HEK293 (cell line): ENCODE measurements around the gene ADCY1.
A peak's percentile ranks its signal among the peaks of the same experiment; 100 is the strongest.

Experiments
- CTCF ChIA-PET: fragments of 350-600 bp; formaldehyde crosslinking; extraction: SDS; loops from one replicate; lab custom pipeline; 2021; ENCODE audit warnings: antibody characterized with exemption; lab: Yijun Ruan, JAX
- POLR2A ChIA-PET: fragments of 300-600 bp; formaldehyde crosslinking; extraction: SDS; loops from one replicate; lab custom pipeline; 2020; ENCODE audit warnings: antibody characterized with exemption, inconsistent platforms; lab: Yijun Ruan, JAX
- H3K27ac ChIP-seq: fragments of 200-500 bp; sonication (Bioruptor generic); 2 replicates; pipeline ENCODE4 v1.5.1; 2014; ENCODE audit warnings: low read depth, low read length, control low read depth, inconsistent platforms; ENCODE audit errors: extremely low read depth
- H3K36me3 ChIP-seq, 2 experiments: fragments of 200-500 bp in 1 of 2; sonication (Bioruptor generic) in 1 of 2; 1 replicate in 1 of 2; 2 replicates in 1 of 2; pipeline ENCODE4 v1.5.1; 2014 to 2017; ENCODE audit warnings: inconsistent platforms in 2 of 2, low read length in 2 of 2; ENCODE audit not compliant: control insufficient read depth in 2 of 2, insufficient read depth in 1 of 2
- H3K4me1 ChIP-seq: fragments of 200-500 bp; sonication (Bioruptor generic); 2 replicates; pipeline ENCODE4 v1.5.1; 2014; ENCODE audit warnings: mild to moderate bottlenecking, low read length, inconsistent platforms; ENCODE audit not compliant: control insufficient read depth, insufficient read depth
- H3K4me3 ChIP-seq: 2 replicates; pipeline ENCODE4 v1.5.1; 2011; ENCODE audit warnings: low read depth, mild to moderate bottlenecking, control low read depth, low read length, moderate library complexity
- H3K9me3 ChIP-seq: fragments of 200-500 bp; sonication (Bioruptor generic); 2 replicates; pipeline ENCODE4 v1.5.1; 2014; ENCODE audit warnings: low read depth, low read length, inconsistent platforms; ENCODE audit not compliant: control insufficient read depth, insufficient read depth
- ATF2 ChIP-seq: fragments of 450-650 bp; formaldehyde crosslinking; IDR thresholded peaks from 2 replicates; pipeline ENCODE4 v1.5.1; 2016; ENCODE audit warnings: missing biosample characterization, missing genetic modification characterization, low read depth
- EGR2 ChIP-seq: fragments of 450-650 bp; formaldehyde crosslinking; IDR thresholded peaks from 2 replicates; pipeline ENCODE4 v1.5.1; 2016; ENCODE audit warnings: low read depth, missing biosample characterization, missing genetic modification characterization
- KLF16 ChIP-seq: fragments of 450-650 bp; formaldehyde crosslinking; IDR thresholded peaks from 2 replicates; pipeline ENCODE4 v1.5.1; 2017; ENCODE audit warnings: missing biosample characterization, missing genetic modification characterization
- SP2 ChIP-seq: fragments of 450-650 bp; formaldehyde crosslinking; IDR thresholded peaks from 2 replicates; pipeline ENCODE4 v1.5.1; 2016; ENCODE audit warnings: missing biosample characterization, missing genetic modification characterization
- ZBTB17 ChIP-seq: fragments of 450-650 bp; formaldehyde crosslinking; IDR thresholded peaks from 2 replicates; pipeline ENCODE4 v1.5.1; 2016; ENCODE audit warnings: missing biosample characterization, missing genetic modification characterization
- ZFHX2 ChIP-seq: fragments of 450-650 bp; formaldehyde crosslinking; conservative IDR thresholded peaks from 2 replicates; pipeline ENCODE4 v1.5.1; 2016; ENCODE audit warnings: missing biosample characterization, missing genetic modification characterization
- ZIC2 ChIP-seq: fragments of 450-650 bp; formaldehyde crosslinking; IDR thresholded peaks from 2 replicates; pipeline ENCODE4 v1.5.1; 2016; ENCODE audit warnings: missing biosample characterization, missing genetic modification characterization
- ZNF10 ChIP-seq: fragments of 450-650 bp; formaldehyde crosslinking; IDR thresholded peaks from 2 replicates; pipeline ENCODE4 v1.5.1; 2017; ENCODE audit warnings: missing biosample characterization, missing genetic modification characterization
- ZNF138 ChIP-seq: fragments of 450-650 bp; formaldehyde crosslinking; IDR thresholded peaks from 2 replicates; pipeline ENCODE4 v1.5.1; 2016; ENCODE audit warnings: missing biosample characterization, missing genetic modification characterization, borderline replicate concordance
- ZNF140 ChIP-seq: fragments of 450-650 bp; formaldehyde crosslinking; IDR thresholded peaks from 2 replicates; pipeline ENCODE4 v1.5.1; 2016; ENCODE audit warnings: missing biosample characterization, missing genetic modification characterization
- ZNF148 ChIP-seq: fragments of 450-650 bp; formaldehyde crosslinking; IDR thresholded peaks from 2 replicates; pipeline ENCODE4 v1.5.0; 2017; ENCODE audit warnings: missing biosample characterization, missing genetic modification characterization, borderline replicate concordance
- ZNF155 ChIP-seq: fragments of 450-650 bp; formaldehyde crosslinking; IDR thresholded peaks from 2 replicates; pipeline ENCODE4 v1.5.1; 2016; ENCODE audit warnings: missing biosample characterization, missing genetic modification characterization
- ZNF184 ChIP-seq: fragments of 450-650 bp; IDR thresholded peaks from 2 replicates; pipeline ENCODE4 v1.5.1; 2018; ENCODE audit warnings: missing biosample characterization, mild to moderate bottlenecking, missing genetic modification characterization
- ZNF214 ChIP-seq: fragments of 450-650 bp; formaldehyde crosslinking; IDR thresholded peaks from 2 replicates; pipeline ENCODE4 v1.5.1; 2017; ENCODE audit warnings: missing biosample characterization, mild to moderate bottlenecking, missing genetic modification characterization, borderline replicate concordance
- ZNF404 ChIP-seq: fragments of 450-650 bp; formaldehyde crosslinking; IDR thresholded peaks from 2 replicates; pipeline ENCODE4 v1.5.1; 2017; ENCODE audit warnings: missing biosample characterization, missing genetic modification characterization
- ZNF521 ChIP-seq: fragments of 450-650 bp; formaldehyde crosslinking; IDR thresholded peaks from 2 replicates; pipeline ENCODE4 v1.5.1; 2017; ENCODE audit warnings: missing biosample characterization, mild to moderate bottlenecking, missing genetic modification characterization
- ZNF558 ChIP-seq: fragments of 450-650 bp; formaldehyde crosslinking; IDR thresholded peaks from 2 replicates; pipeline ENCODE4 v1.5.1; 2016; ENCODE audit warnings: missing biosample characterization, missing genetic modification characterization
- ZNF600 ChIP-seq: fragments of 450-650 bp; formaldehyde crosslinking; IDR thresholded peaks from 2 replicates; pipeline ENCODE4 v1.5.1; 2016; ENCODE audit warnings: missing biosample characterization, missing genetic modification characterization
- ZNF645 ChIP-seq: fragments of 450-650 bp; formaldehyde crosslinking; IDR thresholded peaks from 2 replicates; pipeline ENCODE4; 2016; ENCODE audit warnings: missing biosample characterization, missing genetic modification characterization
- ZNF660 ChIP-seq: fragments of 450-650 bp; IDR thresholded peaks from 2 replicates; pipeline ENCODE4 v1.5.1; 2018; ENCODE audit warnings: missing biosample characterization, mild to moderate bottlenecking, missing genetic modification characterization
- ZNF747 ChIP-seq: fragments of 450-650 bp; formaldehyde crosslinking; IDR thresholded peaks from 2 replicates; pipeline ENCODE4 v1.5.1; 2016; ENCODE audit warnings: missing biosample characterization, missing genetic modification characterization
- ZNF76 ChIP-seq: fragments of 450-650 bp; formaldehyde crosslinking; IDR thresholded peaks from 2 replicates; pipeline ENCODE4; 2016; ENCODE audit warnings: low read depth, missing biosample characterization, missing genetic modification characterization, borderline replicate concordance
- ZNF830 ChIP-seq: fragments of 450-650 bp; IDR thresholded peaks from 2 replicates; pipeline ENCODE4 v1.5.0; 2018; ENCODE audit warnings: missing biosample characterization, missing genetic modification characterization, low read depth, mild to moderate bottlenecking, moderate library complexity
- ZSCAN5A ChIP-seq: fragments of 450-650 bp; formaldehyde crosslinking; IDR thresholded peaks from 2 replicates; pipeline ENCODE4 v1.5.1; 2016; ENCODE audit warnings: missing biosample characterization, missing genetic modification characterization

Gene ADCY1

GRCh38 chr7:45578022-45578421 lies 3.9 kb downstream of the ADCY1 start:
- H3K4me1 ChIP-seq, result peaks cover 2% of the 10 kb centered on the region; the same call in 1 of the 2 replicates
- no peaks in the 10 kb centered on the region for H3K36me3 ChIP-seq
- ChIA-PET POLR2A (interaction anchor here (1.1 kb wide), 1 partner anchor 10 kb away, joined by 3 read pairs; no protein-coding TSS in a partner anchor), CTCF (interaction anchor here (0.5 to 1.2 kb wide), 3 partner anchors 67 to 191 kb away, joined by 3 read pairs; no protein-coding TSS in a partner anchor)
- TF ChIP-seq ZNF148 (tag by site-specific recombination) (no peak), ZNF747 (no peak), ZBTB17 (tag by site-specific recombination) (no peak), ZNF660 (tag by site-specific recombination) (no peak), ZNF645 (tag by site-specific recombination) (no peak), ZNF138 (tag by site-specific recombination) (no peak), ZNF10 (tag by site-specific recombination) (no peak), ATF2 (no peak), ZNF155 (no peak), ZNF140 (no peak), KLF16 (tag by site-specific recombination) (no peak)
- no peaks in the 10 kb centered on the region for H3K9me3 ChIP-seq
- H3K27ac ChIP-seq, result no peak overlapping the region
- H3K4me3 ChIP-seq, result no peak overlapping the region

- Histone ChIP-seq H3K9me3 (no peaks in the 10 kb centered on the region), H3K4me1 (peaks cover 2% of the 10 kb centered on the region; the same call in 1 of the 2 replicates), H3K27ac (no peak overlapping the region)
- CTCF ChIA-PET, result interaction anchor here (1.2 kb wide), 1 partner anchor 66 kb away, joined by 3 read pairs; no protein-coding TSS in a partner anchor
- TF ChIP-seq ZNF558 (tag by site-specific recombination) (no peak), ZNF830 (tag by site-specific recombination) (no peak), ZNF184 (tag by site-specific recombination) (no peak)
- TF ChIP-seq, all 188 proteins: peak for 0
- Histone ChIP-seq H3K4me3 (no peak overlapping the region), H3K36me3 (no peaks in the 10 kb centered on the region)
- POLR2A ChIA-PET, result no interaction called here
Observed at GRCh38 chr7:45578467-45578866, 4.3 kb downstream of the ADCY1 start.

- ChIA-PET CTCF (no interaction called here), POLR2A (no interaction called here)
- no peak overlapping the region for H3K4me3 ChIP-seq
- H3K36me3 ChIP-seq, result no peaks in the 10 kb centered on the region
- no peaks in the 10 kb centered on the region for H3K9me3 ChIP-seq
- peaks cover 2% of the 10 kb centered on the region; the same call in 1 of the 2 replicates for H3K4me1 ChIP-seq
- TF ChIP-seq ZNF600 (tag by site-specific recombination), result no peak
- TF ChIP-seq ZFHX2 (tag by site-specific recombination), result peak; percentile 72
- no peak for TF ChIP-seq ZNF404 (tag by site-specific recombination)
- TF ChIP-seq ZNF76 (tag by site-specific recombination), result no peak
- peak; percentile 16; the same call in 1 of the 2 replicates for TF ChIP-seq ZIC2 (tag by site-specific recombination)
- TF ChIP-seq SP2 (tag by site-specific recombination), result no peak
- TF ChIP-seq ZNF214 (tag by site-specific recombination), result no peak
- no peak for TF ChIP-seq ZNF521 (tag by site-specific recombination)
- TF ChIP-seq EGR2 (tag by site-specific recombination), result 0 out of 2 replicates have a peak, but pooled peaks have one; percentile 32
- TF ChIP-seq ZSCAN5A (tag by site-specific recombination), result no peak
- H3K27ac ChIP-seq, result no peak overlapping the region
Observed at GRCh38 chr7:45579391-45579801, 5.2 kb downstream of the ADCY1 start.
